Spleen (tissue), 11 donors: ENCODE data around the gene ABLIM2. TPM values are rescaled to one million over a fixed set of nuclear protein-coding genes. Genes with fewer than 3 reads are reported as not detected.

Experiments
- DNase-seq: peaks from one replicate; pipeline ENCODE4 v3.0.0-alpha.2; 2020
- H3K27ac ChIP-seq, 8 donors: fragments of 200-600 bp; sonication (generic) in 7 of 8; 1 replicate in 4 of 8; 2 replicates in 4 of 8; pipeline versions ENCODE4 v1.5.0 to v1.8.0; 2016 to 2021; ENCODE audit warnings: inconsistent platforms in 4 of 8, mild to moderate bottlenecking in 4 of 8, moderate library complexity in 1 of 8
- H3K27me3 ChIP-seq, 7 donors: fragments of 200-600 bp; sonication (generic) in 6 of 7; replicated peaks in 1 of 7; 1 replicate in 4 of 7; 2 replicates in 3 of 7; pipeline versions ENCODE4 v1.5.0 to v1.8.0; 2016 to 2021; ENCODE audit warnings: inconsistent platforms in 3 of 7, mild to moderate bottlenecking in 1 of 7
- H3K36me3 ChIP-seq, 6 donors: fragments of 200-600 bp; sonication (generic) in 5 of 6; 1 replicate in 4 of 6; 2 replicates in 2 of 6; pipeline versions ENCODE4 v1.5.0 to v1.8.0; 2016 to 2021; ENCODE audit warnings: inconsistent platforms in 2 of 6
- H3K4me1 ChIP-seq, 6 donors: fragments of 200-600 bp; sonication (generic) in 5 of 6; 1 replicate in 3 of 6; 2 replicates in 3 of 6; pipeline versions ENCODE4 v1.5.0 to v1.8.0; 2016 to 2021; ENCODE audit warnings: inconsistent platforms in 3 of 6
- H3K4me3 ChIP-seq, 8 donors: fragments of 200-600 bp; sonication (generic) in 7 of 8; 1 replicate in 4 of 8; 2 replicates in 4 of 8; pipeline versions ENCODE4 v1.5.0 to v1.8.0; 2016 to 2021; ENCODE audit warnings: inconsistent platforms in 4 of 8, mild to moderate bottlenecking in 4 of 8, moderate library complexity in 2 of 8
- H3K9me3 ChIP-seq, 8 donors: fragments of 200-600 bp; sonication (generic) in 7 of 8; 1 replicate in 4 of 8; 2 replicates in 4 of 8; pipeline versions ENCODE4 v1.5.0 to v1.8.0; 2016 to 2021; ENCODE audit warnings: inconsistent platforms in 4 of 8
- CTCF ChIP-seq, 11 experiments: fragments of 200-600 bp in 7 of 11; fragments of 450-650 bp in 4 of 11; sonication (generic) in 4 of 11; IDR thresholded peaks in 8 of 11; conservative IDR thresholded peaks in 3 of 11; 1 replicate in 7 of 11; 2 replicates in 4 of 11; pipeline versions ENCODE4 v1.4.0 to v1.8.0; 2016 to 2021; ENCODE audit warnings: antibody characterized with exemption in 11 of 11, inconsistent platforms in 4 of 11, mild to moderate bottlenecking in 1 of 11
- POLR2A ChIP-seq, 3 donors: fragments of 450-650 bp; IDR thresholded peaks; one replicate each; pipeline ENCODE4 v1.5.1; 2017; ENCODE audit warnings: antibody characterized with exemption in 3 of 3, mild to moderate bottlenecking in 1 of 3
- POLR2AphosphoS5 ChIP-seq, 3 donors: sonication (generic); formaldehyde crosslinking; IDR thresholded peaks; one replicate each; pipeline ENCODE4 v1.5.1; 2017; ENCODE audit warnings: antibody characterized with exemption in 3 of 3
- WGBS, 5 donors: extraction: QIAGEN DNeasy Blood & Tissue Kit in 3 of 5; methylation state at CpG; one replicate each; pipeline versions ENCODE4 v1.1.5 to v1.1.7; 2013 to 2018; 5-methylcytosine and 5-hydroxymethylcytosine counted together
- intact Hi-C: fragments of 100-400 bp; cut with DNase I; formaldehyde crosslinking; loops from one replicate; pipeline ENCODE4 v1.15.0; 2023; ENCODE audit warnings: low total_unique reads
- polyA plus RNA-seq, 3 donors: library from polyadenylated mRNA; stranded (reverse); fragments of 200-250 nt; gene quantifications; one replicate each; pipeline ENCODE4 v1.2.1, GENCODE V29; 2013
- total RNA-seq, 7 donors: library from RNA; depleted of rRNA in 3 of 7; stranded (reverse); fragments of >200 nt in 3 of 7; fragmentation: NEBNext Ultra II Directional in 4 of 7; extraction: Animal tissue kit (Norgen Biotek cat#: 25700) in 4 of 7; gene quantifications; one replicate each; pipeline versions ENCODE4 v1.1.0 to v1.2.1, GENCODE V29; 2016 to 2021
- donor health status: healthy with polysubstance abuse.
- donor health status: DM: no; HTN: no; CAD: no; lungs with moderate emphysema.
- donor health status: DM: no; HTN: no; CAD: no.
- donor health status: Bipolar disorder and iron deficiency.
- donor health status: healthy.
- donor health status: DM: no; HTN: no; CAD: no.
- donor health status: DM: yes; HTN: yes; CAD: no.

Gene ABLIM2
- total and polyA plus RNA-seq, 10 donors, result 11.8 to 127 (median 62.8) TPM

- Histone ChIP-seq H3K4me3 (peak overlapping the region in 5 of 8 donors; percentile 13 to 48 (median 19)), H3K27me3 (no peaks in the 10 kb centered on the region), H3K4me1 (peaks cover 20 to 95% (median 64%) of the 10 kb centered on the region in 6 donors), H3K36me3 (peaks cover 0 to 12% (median 0%) of the 10 kb centered on the region in 6 donors), H3K27ac (peak overlapping the region; percentile 35 to 85 (median 76)), H3K9me3 (no peaks in the 10 kb centered on the region)
- DNase-seq, result no peak
- TF ChIP-seq CTCF (IDR thresholded peaks at IDR 0.05 in 8 of 11, conservative IDR thresholded peaks at IDR 0.05 in 3 of 11), result no peak
- TF ChIP-seq POLR2AphosphoS5 (IDR thresholded peaks at IDR 0.05), result peak in 2 of 3 donors; percentile 17 to 74
- TF ChIP-seq POLR2A (IDR thresholded peaks at IDR 0.05), result no peak
- intact Hi-C loops, result no loop called here
- 65 to 83% (median 79%) methylated on average over 17 to 29 of the region's 29 CpGs for WGBS, 5 donors
Observed at GRCh38 chr4:8127051-8127826, 31.4 kb downstream of the ABLIM2 start.

GRCh38 chr4:8126523-8126922 is 32.1 kb downstream of the ABLIM2 start:
- Histone ChIP-seq H3K4me3 (peak overlapping the region in 2 of 8 donors; percentile 24 to 48), H3K27ac (peak overlapping the region in 4 of 8 donors; percentile 76 to 83 (median 78)), H3K27me3 (no peaks in the 10 kb centered on the region), H3K36me3 (peaks cover 0 to 12% (median 0%) of the 10 kb centered on the region in 6 donors), H3K4me1 (peaks cover 22 to 97% (median 66%) of the 10 kb centered on the region in 6 donors), H3K9me3 (no peaks in the 10 kb centered on the region)
- 75 to 84% (median 81%) methylated on average over 13 of the region's 13 CpGs for WGBS, 5 donors
- TF ChIP-seq POLR2AphosphoS5 (IDR thresholded peaks at IDR 0.05), result no peak
- no peak for TF ChIP-seq POLR2A (IDR thresholded peaks at IDR 0.05)
- no peak for TF ChIP-seq CTCF (IDR thresholded peaks at IDR 0.05 in 8 of 11, conservative IDR thresholded peaks at IDR 0.05 in 3 of 11)
- DNase-seq, result no peak
- intact Hi-C loops, result no loop called here

- 84 to 96% (median 89%) methylated on average over 18 to 20 of the region's 20 CpGs for WGBS, 5 donors
- H3K27ac ChIP-seq, result peak overlapping the region in 3 of 8 donors; percentile 21 to 83 (median 80)
- H3K9me3 ChIP-seq, result no peaks in the 10 kb centered on the region
- TF ChIP-seq POLR2A (IDR thresholded peaks at IDR 0.05) (no peak), CTCF (IDR thresholded peaks at IDR 0.05 in 8 of 11, conservative IDR thresholded peaks at IDR 0.05 in 3 of 11) (no peak), POLR2AphosphoS5 (IDR thresholded peaks at IDR 0.05) (no peak)
- intact Hi-C loops, result no loop called here
- peaks cover 22 to 96% (median 65%) of the 10 kb centered on the region in 6 donors for H3K4me1 ChIP-seq
- no peaks in the 10 kb centered on the region for H3K27me3 ChIP-seq
- H3K4me3 ChIP-seq, result no peak overlapping the region
- DNase-seq, result no peak
- H3K36me3 ChIP-seq, result peaks cover 0 to 17% (median 0%) of the 10 kb centered on the region in 6 donors
Observed at GRCh38 chr4:8125526-8126056, 33.0 kb downstream of the ABLIM2 start.

GRCh38 chr4:8123870-8124269 is 34.7 kb downstream of the ABLIM2 start:
- no peak for TF ChIP-seq POLR2AphosphoS5 (IDR thresholded peaks at IDR 0.05)
- no peak for TF ChIP-seq CTCF (IDR thresholded peaks at IDR 0.05 in 8 of 11, conservative IDR thresholded peaks at IDR 0.05 in 3 of 11)
- TF ChIP-seq POLR2A (IDR thresholded peaks at IDR 0.05), result no peak
- no peak overlapping the region for H3K4me3 ChIP-seq
- 48 to 57% (median 57%) methylated on average over 5 of the region's 5 CpGs for WGBS, 5 donors
- peaks cover 0 to 17% (median 0%) of the 10 kb centered on the region in 6 donors for H3K36me3 ChIP-seq
- peaks cover 12 to 92% (median 56%) of the 10 kb centered on the region in 6 donors for H3K4me1 ChIP-seq
- no peaks in the 10 kb centered on the region for H3K27me3 ChIP-seq
- H3K9me3 ChIP-seq, result no peaks in the 10 kb centered on the region
- no peak for DNase-seq
- intact Hi-C loops, result no loop called here
- H3K27ac ChIP-seq, result peak overlapping the region in 4 of 8 donors; percentile 51 to 70 (median 64)
